SH-SY5Y (cell line): ENCODE results near the gene JAKMIP2.

ENCODE experiments used
- GATA2 ChIP-seq: IDR thresholded peaks from 2 replicates; pipeline ENCODE4 v1.6.1; 2011; ENCODE audit warnings: mild to moderate bottlenecking, low read depth, low read length
- GATA3 ChIP-seq: IDR thresholded peaks from 2 replicates; pipeline ENCODE4 v1.6.1; 2011; ENCODE audit warnings: low read depth, mild to moderate bottlenecking, low read length, moderate library complexity

JAKMIP2 gene

GRCh38 chr5:147763791-147764525, 18.6 kb downstream of the JAKMIP2 start:
- TF ChIP-seq GATA2 (no peak), GATA3 (no peak)

- TF ChIP-seq GATA2 = no peak
- no peak for TF ChIP-seq GATA3
These were observed 22.2 kb downstream of the JAKMIP2 start for GRCh38 chr5:147760086-147760875.

DNA sequence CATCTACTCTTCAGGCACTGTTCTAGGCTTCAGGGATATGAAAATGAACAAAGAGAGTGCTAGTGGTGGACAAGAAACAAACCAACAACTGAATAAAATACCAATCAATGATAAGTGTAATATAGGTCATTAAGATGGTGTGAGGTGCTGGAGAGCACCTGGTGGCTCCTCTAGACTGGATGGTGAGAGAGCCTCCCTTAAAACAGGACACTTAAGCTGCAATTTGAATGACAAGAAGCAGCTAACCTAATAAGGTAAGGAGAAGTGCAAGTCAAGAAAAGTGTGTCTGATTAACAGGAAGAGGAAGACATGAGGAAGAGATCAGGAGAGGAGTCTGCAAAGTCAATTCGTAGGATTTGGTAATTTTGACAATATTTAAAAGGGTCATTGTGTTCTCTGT, 23.1 kb downstream of the JAKMIP2 start:
- TF ChIP-seq GATA3 (no peak), GATA2 (no peak)

- TF ChIP-seq GATA3 (no peak), GATA2 (no peak)
These were observed 26.0 kb downstream of the JAKMIP2 start for GRCh38 chr5:147756566-147756965.

DNA sequence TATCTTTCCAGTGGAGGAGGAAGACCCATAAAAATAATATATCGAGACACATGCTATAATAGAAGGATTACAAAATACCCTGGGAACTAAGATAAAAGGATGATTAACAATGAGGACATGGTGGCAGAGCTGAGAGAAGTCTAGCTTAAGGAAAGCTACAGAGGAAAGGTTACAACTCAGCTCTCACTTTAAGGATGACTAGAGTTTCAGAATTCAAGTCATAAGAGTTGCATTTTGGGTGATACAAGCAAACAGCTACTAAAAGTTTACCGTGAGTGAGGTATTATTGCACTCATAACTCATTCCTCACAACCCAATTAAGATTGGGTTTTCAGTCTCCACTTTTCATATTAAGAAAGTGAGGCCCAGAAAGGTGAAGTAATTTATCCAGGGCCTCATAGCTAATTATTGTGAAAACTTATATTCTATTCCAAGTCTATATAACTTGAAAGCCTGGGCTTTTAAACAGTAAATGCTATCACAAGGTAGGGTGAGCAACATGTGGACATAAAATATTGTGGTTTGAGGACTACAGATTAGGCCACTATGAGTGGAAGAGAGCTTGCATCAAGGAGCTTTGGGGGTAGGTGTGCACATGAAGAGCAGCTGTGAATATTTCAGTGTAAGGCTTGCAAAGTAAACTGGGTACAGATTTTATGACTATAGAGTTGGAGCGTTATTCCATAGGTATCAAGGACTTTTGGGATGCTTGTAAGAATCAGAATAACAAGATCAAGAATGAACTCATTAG, 28.0 kb downstream of the JAKMIP2 start:
- TF ChIP-seq GATA2 (no peak), GATA3 (no peak)

DNA sequence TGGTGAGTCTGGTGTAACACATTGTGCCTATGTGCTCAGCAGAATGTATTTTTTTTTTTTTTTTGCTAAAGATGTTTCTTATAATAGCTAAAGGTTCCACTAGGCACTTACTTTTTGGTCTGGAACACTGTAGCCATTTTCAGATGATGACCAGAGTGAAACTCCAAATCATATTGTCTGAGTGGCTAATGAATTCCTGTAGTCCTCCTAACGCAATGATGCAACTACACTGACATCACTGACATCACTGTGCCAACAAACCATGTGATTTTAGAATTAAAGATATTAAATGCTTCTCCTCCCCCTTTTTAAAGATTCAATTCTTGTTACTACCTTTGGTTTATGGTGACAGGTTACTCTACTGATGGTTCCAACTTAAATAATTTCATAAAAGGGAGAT, 28.8 kb downstream of the JAKMIP2 start:
- TF ChIP-seq GATA3 = no peak
- TF ChIP-seq GATA2 = no peak

DNA sequence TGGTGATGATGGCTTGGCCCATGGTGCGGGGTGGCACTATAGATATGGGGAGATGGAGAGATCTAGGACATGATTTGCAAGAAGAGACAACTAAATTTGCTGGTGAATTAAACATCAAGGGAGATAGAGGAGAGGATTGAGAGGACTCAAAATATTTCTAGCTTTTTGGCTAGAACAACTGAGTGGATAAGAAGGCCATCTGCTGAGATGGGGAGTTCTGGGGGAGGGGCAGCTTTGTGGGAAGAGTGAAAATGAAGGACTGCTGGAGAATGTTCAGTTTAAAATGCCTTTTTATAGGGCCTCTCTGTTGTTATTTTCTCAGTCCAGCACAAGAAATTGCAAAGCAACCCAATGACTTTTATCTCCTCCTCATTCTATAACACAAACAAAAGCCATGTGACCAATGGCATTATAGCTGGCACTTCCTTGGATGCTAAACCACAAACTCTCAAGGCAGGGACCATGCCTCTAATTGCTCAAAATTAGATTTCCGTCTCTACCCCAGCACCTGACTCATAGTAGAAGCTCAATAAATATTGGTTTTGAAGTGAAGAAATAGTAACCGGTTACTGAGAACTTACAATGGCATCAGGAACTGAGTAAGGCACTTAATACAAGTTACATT, 29.8 kb downstream of the JAKMIP2 start:
- TF ChIP-seq GATA3 (no peak), GATA2 (no peak)

- TF ChIP-seq GATA3 = no peak
- TF ChIP-seq GATA2 = no peak
These were observed 30.5 kb downstream of the JAKMIP2 start for GRCh38 chr5:147752033-147752432.

- TF ChIP-seq GATA2 (no peak), GATA3 (no peak)
These were observed 31.2 kb downstream of the JAKMIP2 start for GRCh38 chr5:147751156-147751830.

DNA sequence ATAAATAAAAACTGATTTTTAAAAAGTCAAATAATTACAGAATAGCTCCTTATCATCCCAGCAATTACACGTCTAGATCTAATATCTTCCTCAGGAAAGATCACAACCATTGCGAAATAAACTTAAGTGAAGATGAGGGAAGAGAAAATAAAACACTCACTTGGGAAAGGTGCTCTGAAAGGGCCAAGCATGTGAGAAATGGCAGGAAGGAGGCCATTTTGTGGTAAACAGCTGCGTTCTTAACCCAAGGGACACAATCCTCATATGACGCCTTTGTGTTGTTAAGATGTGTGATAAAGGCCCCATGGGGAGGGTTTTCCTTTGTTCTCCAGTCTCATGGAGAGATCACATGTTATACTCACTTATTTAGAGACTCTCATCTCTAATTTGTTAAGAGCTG, 32.5 kb downstream of the JAKMIP2 start:
- TF ChIP-seq GATA2 (no peak), GATA3 (no peak)

DNA sequence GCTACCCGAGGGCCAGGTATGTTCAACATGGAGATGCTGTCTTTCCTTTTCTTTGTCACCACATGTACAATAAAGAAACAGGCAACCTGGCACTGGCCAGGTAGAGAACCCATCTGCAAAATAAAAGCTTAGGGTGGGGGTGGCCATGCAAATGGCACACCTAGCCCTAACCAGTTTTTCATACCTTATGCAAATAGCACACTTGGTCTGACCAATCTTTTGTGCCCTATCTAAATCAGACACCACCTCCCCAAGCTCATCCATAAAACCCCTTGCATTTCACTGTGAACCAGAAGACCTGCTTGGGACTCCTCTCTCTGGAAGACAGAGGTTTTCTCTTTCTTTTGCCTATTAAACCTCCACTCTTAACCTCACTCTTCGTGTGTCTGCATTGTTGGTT, 33.9 kb downstream of the JAKMIP2 start:
- TF ChIP-seq GATA3 (no peak), GATA2 (no peak)

GRCh38 chr5:147746986-147747385, 35.5 kb downstream of the JAKMIP2 start:
- no peak for TF ChIP-seq GATA3
- TF ChIP-seq GATA2 = no peak

DNA sequence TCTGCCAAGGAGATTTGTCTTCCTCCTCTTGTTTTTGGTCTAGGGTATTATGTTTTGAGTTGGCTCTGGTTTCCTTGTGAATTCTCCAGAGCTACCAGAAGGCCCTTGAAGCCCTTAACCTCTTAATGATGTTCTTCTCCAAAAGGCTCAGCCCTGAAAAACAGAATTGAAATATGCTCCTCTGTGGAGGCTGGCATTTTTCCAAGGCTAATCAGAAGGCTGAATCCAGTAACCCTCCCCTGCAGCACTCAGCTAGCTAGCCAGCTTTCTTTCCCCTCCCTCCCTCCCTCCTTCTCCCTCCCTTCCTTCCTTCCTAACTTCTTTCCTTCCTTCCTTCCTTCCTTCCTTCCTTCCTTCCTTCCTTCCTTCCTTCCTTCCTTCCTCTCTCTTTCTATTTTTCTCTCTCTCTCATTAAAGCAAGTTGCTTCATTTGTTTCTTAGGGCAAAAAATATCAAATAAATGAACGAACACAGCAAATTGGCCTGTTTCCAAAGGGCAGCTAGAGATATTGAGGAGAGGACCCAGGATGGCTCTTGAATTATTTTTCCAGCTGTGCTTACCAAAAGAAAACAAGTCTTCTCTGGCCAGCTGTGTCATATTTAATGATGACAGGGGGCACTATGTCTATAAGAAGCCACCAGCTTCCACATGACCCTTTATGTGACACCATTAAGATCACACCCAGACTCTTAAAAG, 38.7 kb downstream of the JAKMIP2 start:
- TF ChIP-seq GATA2 = no peak
- no peak for TF ChIP-seq GATA3

GRCh38 chr5:147743012-147743411, 39.5 kb downstream of the JAKMIP2 start:
- no peak for TF ChIP-seq GATA2
- TF ChIP-seq GATA3 = no peak
